Measurements from ENCODE around the gene CPNE8. TPM values are rescaled to one million over a fixed set of nuclear protein-coding genes. Genes with fewer than 3 reads are reported as not detected.

The CPNE8 gene
- total RNA-seq, 1 donor from 2014 or later: 1.7 TPM

DNA sequence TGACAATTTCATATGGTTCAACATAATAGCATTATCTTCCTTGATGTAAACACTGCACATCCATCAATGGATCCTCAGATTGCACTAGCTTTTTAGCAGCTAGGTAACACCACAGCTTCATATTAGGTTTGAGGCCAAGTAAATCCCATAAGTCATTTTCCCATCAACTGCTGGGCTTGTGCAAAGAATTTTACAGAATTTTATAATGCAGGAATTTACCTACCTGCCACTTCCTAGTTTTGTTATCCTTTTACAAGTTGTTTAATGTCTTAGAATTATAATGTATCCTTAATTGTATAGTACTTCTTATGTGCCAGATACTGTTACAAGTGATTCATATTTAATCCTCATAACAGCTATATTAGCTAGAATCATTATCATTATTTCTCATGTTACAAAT, 36.4 kb downstream of the CPNE8 start:
- H3K9me3 Mint-ChIP-seq (ENCODE audit: low read depth): no peaks in the 10 kb centered on the region
- H3K4me3 Mint-ChIP-seq (ENCODE audit: low read depth): no peak overlapping the region
- H3K27ac Mint-ChIP-seq: no peak overlapping the region
- H3K4me1 Mint-ChIP-seq (ENCODE audit: low read depth): no peaks in the 10 kb centered on the region
- TF ChIP-seq, protein P1, sequence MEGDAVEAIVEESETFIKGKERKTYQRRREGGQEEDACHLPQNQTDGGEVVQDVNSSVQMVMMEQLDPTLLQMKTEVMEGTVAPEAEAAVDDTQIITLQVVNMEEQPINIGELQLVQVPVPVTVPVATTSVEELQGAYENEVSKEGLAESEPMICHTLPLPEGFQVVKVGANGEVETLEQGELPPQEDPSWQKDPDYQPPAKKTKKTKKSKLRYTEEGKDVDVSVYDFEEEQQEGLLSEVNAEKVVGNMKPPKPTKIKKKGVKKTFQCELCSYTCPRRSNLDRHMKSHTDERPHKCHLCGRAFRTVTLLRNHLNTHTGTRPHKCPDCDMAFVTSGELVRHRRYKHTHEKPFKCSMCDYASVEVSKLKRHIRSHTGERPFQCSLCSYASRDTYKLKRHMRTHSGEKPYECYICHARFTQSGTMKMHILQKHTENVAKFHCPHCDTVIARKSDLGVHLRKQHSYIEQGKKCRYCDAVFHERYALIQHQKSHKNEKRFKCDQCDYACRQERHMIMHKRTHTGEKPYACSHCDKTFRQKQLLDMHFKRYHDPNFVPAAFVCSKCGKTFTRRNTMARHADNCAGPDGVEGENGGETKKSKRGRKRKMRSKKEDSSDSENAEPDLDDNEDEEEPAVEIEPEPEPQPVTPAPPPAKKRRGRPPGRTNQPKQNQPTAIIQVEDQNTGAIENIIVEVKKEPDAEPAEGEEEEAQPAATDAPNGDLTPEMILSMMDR (IDR thresholded peaks at IDR 0.05; ENCODE audit: unreplicated experiment): no peak
- DNase-seq (ENCODE audit: low spot score, unreplicated experiment): no peak
- no peaks in the 10 kb centered on the region for H3K36me3 Mint-ChIP-seq (ENCODE audit: insufficient read depth)
- H3K27me3 Mint-ChIP-seq: no peaks in the 10 kb centered on the region

DNA sequence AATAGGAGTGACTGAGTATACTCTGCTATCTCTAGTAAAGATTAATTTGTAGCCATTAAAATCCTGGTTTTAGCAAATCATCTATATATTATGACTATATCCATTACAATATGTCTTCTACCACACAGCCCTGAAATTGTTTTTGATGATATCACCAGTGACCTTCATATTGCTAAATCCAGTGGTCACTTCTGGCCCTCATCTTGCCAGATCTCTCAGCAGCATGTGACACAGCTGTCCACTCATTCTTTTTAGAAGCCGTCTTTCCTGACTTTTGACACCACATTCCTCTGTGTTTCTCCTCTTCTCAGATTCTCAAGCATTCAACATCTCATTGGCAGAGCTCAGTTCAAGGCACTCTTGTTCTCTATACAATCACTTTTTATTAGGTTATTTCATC, 54.9 kb downstream of the CPNE8 start:
- Mint-ChIP-seq H3K9me3 (ENCODE audit: low read depth) (no peaks in the 10 kb centered on the region), H3K36me3 (ENCODE audit: insufficient read depth) (no peaks in the 10 kb centered on the region), H3K4me3 (ENCODE audit: low read depth) (no peak overlapping the region), H3K27ac (no peak overlapping the region), H3K27me3 (no peaks in the 10 kb centered on the region), H3K4me1 (ENCODE audit: low read depth) (no peaks in the 10 kb centered on the region)
- TF ChIP-seq, protein P1 (IDR thresholded peaks at IDR 0.05; ENCODE audit: unreplicated experiment): no peak
- no peak for DNase-seq (ENCODE audit: low spot score, unreplicated experiment)

DNA sequence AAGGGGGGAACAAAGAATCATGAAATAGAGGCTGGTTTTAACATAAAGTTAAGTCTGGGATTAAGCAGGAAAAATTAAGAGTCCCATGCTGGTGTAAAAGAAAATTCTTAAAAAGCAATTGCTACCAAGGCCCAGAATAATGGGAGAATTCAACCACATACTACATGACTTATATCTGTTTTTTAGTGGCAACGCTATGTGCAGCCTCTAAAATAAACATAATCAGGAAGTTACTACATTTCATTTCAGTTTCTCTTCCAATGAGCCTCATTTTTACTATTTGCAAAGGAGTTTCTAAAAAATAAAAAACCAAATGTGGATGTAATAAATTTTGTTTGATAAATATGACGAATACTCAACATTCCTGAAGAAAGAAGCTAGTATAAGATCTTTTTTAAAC, 58.1 kb downstream of the CPNE8 start:
- Mint-ChIP-seq H3K27ac (no peak overlapping the region), H3K9me3 (ENCODE audit: low read depth) (no peaks in the 10 kb centered on the region)

DNA sequence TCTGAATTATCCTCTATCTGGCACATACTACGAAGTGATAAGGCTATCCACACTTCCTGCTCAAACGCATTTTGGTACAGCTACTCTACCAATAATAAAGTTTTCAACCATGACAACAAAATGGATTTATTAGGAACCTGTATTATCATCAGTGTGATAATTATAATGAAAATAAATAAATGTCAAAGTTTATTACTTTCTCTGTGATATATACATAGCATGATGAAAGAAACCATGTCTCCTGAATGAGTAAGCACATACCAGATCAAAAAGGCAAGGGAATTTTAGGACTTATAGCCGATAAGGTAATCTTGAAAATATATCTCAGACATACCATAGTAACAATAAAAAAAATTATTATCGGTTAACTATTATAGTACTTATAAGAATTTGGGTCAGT, 61.1 kb downstream of the CPNE8 start:
- Mint-ChIP-seq H3K4me1 (ENCODE audit: low read depth) (no peaks in the 10 kb centered on the region), H3K27me3 (no peaks in the 10 kb centered on the region), H3K4me3 (ENCODE audit: low read depth) (no peak overlapping the region), H3K9me3 (ENCODE audit: low read depth) (no peaks in the 10 kb centered on the region), H3K27ac (no peak overlapping the region), H3K36me3 (ENCODE audit: insufficient read depth) (no peaks in the 10 kb centered on the region)
- DNase-seq (ENCODE audit: low spot score, unreplicated experiment): no peak
- TF ChIP-seq, protein P1 (IDR thresholded peaks at IDR 0.05; ENCODE audit: unreplicated experiment): no peak

More for the DNA sequence above, 58.1 kb downstream of the CPNE8 start:
- Mint-ChIP-seq H3K4me1 (ENCODE audit: low read depth) (no peaks in the 10 kb centered on the region), H3K4me3 (ENCODE audit: low read depth) (no peak overlapping the region), H3K36me3 (ENCODE audit: insufficient read depth) (no peaks in the 10 kb centered on the region), H3K27me3 (no peaks in the 10 kb centered on the region)
- TF ChIP-seq, protein P1 (IDR thresholded peaks at IDR 0.05; ENCODE audit: unreplicated experiment): no peak
- no peak for DNase-seq (ENCODE audit: low spot score, unreplicated experiment)

DNA sequence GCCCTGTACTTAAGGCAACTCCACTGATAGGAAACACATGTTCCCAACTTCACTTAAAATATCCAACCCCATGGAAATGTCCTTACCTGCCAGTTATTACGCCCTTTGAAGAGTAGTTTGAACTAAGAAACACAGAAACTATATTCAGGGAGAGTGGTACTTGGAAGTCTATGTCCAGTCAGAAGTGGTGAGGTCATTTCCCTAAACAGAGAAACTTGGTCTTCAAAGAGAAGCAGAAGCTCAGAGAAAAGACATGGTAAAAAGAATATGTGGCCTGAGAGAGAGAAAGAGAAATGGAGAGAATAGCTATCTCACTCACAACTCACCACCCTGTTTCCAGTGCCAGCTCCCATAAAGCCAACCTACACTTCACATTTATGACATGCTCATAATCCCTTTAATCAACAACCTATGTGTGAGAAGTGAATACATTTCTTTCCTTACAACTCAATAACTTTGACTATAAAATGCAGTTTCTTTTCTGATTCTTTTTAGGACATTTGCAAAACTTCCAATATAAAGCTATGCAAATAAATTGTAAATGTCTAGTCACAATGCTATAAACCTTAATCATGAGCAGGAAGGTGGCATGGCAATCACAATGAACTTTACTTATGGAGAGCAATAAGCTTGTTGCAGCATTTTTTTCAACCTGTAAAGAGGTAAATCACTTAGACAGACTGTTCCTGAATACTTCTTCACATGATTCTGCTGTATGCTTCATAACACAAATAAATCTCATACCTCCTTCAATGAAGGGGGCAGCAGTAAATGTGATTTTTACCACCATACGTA, 67.1 kb downstream of the CPNE8 start:
- no peaks in the 10 kb centered on the region for H3K27me3 Mint-ChIP-seq
- no peaks in the 10 kb centered on the region for H3K4me1 Mint-ChIP-seq (ENCODE audit: low read depth)
- H3K9me3 Mint-ChIP-seq (ENCODE audit: low read depth): no peaks in the 10 kb centered on the region
- TF ChIP-seq, protein P1 (IDR thresholded peaks at IDR 0.05; ENCODE audit: unreplicated experiment): no peak
- no peaks in the 10 kb centered on the region for H3K36me3 Mint-ChIP-seq (ENCODE audit: insufficient read depth)
- DNase-seq (ENCODE audit: low spot score, unreplicated experiment): no peak
- H3K4me3 Mint-ChIP-seq (ENCODE audit: low read depth): no peak overlapping the region
- no peak overlapping the region for H3K27ac Mint-ChIP-seq

Data from progenitor cell of endocrine pancreas (in vitro differentiated cells).